ENCODE data around the gene NEGR1. TPM values are rescaled to one million over a fixed set of nuclear protein-coding genes. Genes with fewer than 3 reads are reported as not detected.

NEGR1 gene
- total RNA-seq, 4 donors from 2014 or later, result 34.5 to 58.8 (median 48.5) TPM

DNA sequence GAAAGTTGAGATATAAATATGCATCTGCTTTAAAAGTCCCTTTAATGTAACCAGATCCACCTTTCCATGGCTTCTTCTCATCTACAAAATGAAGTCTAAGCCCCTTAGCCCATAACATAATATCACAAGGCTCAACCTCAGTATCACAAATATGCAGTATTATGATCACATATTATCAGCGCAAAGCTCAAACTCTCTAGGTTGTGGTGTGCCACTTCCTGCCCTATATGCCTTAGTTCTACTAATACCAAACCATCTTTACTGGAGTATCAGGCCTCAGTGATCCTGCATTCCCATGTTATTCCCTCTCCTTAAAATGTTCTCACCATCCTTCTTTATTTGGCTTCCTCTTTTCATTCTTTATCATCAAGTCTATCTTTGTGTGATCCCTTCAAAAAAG lies 301.8 kb downstream of the NEGR1 start:
- Histone ChIP-seq H3K27ac (replicated peaks in 1 of 4) (no peak overlapping the region), H3K36me3 (no peaks in the 10 kb centered on the region), H3K4me1 (no peaks in the 10 kb centered on the region), H3K9me3 (no peaks in the 10 kb centered on the region), H3K27me3 (no peaks in the 10 kb centered on the region), H3K4me3 (no peak overlapping the region)
- WGBS, result 93% methylated on average over 1 of the region's 1 CpG
- no peak for DNase-seq (ENCODE audit: extremely low spot score)
- TF ChIP-seq EP300 (IDR thresholded peaks at IDR 0.05) (no peak), POLR2AphosphoS5 (IDR thresholded peaks at IDR 0.05) (no peak), POLR2A (IDR thresholded peaks at IDR 0.05; ENCODE audit: low read depth) (no peak)
- TF ChIP-seq, protein P1, sequence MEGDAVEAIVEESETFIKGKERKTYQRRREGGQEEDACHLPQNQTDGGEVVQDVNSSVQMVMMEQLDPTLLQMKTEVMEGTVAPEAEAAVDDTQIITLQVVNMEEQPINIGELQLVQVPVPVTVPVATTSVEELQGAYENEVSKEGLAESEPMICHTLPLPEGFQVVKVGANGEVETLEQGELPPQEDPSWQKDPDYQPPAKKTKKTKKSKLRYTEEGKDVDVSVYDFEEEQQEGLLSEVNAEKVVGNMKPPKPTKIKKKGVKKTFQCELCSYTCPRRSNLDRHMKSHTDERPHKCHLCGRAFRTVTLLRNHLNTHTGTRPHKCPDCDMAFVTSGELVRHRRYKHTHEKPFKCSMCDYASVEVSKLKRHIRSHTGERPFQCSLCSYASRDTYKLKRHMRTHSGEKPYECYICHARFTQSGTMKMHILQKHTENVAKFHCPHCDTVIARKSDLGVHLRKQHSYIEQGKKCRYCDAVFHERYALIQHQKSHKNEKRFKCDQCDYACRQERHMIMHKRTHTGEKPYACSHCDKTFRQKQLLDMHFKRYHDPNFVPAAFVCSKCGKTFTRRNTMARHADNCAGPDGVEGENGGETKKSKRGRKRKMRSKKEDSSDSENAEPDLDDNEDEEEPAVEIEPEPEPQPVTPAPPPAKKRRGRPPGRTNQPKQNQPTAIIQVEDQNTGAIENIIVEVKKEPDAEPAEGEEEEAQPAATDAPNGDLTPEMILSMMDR (IDR thresholded peaks at IDR 0.05), result no peak
- intact Hi-C loops (cut with DNase I), result no loop called here

DNA sequence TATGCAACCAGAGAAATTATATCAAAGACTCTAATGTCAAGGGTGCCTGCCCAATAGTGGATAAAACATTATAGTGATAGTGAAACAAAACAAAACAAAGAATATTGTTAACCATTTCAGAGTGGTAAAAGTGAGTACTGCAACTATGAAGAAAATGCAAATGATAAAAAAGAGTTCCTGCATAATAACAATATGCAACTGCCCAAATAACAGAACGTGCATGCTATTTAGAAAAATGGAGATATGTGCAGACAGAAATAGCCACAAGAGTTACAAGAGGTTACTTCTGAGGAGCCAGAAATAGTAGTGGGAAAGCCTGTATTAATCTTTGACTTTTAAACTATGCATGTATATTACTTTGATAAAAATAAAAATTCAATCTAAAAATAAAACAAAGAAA lies 302.5 kb downstream of the NEGR1 start:
- Histone ChIP-seq H3K4me3 (no peak overlapping the region), H3K36me3 (no peaks in the 10 kb centered on the region), H3K27me3 (no peaks in the 10 kb centered on the region), H3K27ac (replicated peaks in 1 of 4) (no peak overlapping the region), H3K4me1 (no peaks in the 10 kb centered on the region), H3K9me3 (no peaks in the 10 kb centered on the region)
- no peak for DNase-seq (ENCODE audit: extremely low spot score)
- TF ChIP-seq POLR2AphosphoS5 (IDR thresholded peaks at IDR 0.05) (no peak), EP300 (IDR thresholded peaks at IDR 0.05) (no peak), POLR2A (IDR thresholded peaks at IDR 0.05; ENCODE audit: low read depth) (no peak)
- TF ChIP-seq, protein P1 (IDR thresholded peaks at IDR 0.05), result no peak
- intact Hi-C loops (cut with DNase I), result no loop called here
- 76% methylated on average over 1 of the region's 1 CpG for WGBS

DNA sequence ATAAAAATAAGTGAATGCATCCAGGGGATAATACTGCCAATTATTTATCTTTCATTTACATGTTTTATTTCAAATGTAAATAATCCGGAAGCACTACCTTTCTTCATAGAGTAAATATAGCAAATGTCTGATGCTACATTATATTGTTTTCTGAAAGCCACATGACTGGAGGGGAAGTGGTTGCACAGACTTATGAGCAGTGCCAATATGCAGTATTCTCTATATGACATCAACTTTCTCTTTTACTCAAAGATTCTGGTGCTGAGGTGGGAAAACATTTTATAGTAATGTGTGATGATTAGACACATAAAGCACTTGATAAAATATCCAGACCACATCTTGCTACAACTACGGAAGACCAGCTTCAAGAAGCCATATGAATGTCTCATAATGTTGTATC lies 314.7 kb downstream of the NEGR1 start:
- Histone ChIP-seq H3K4me3 (no peak overlapping the region), H3K36me3 (no peaks in the 10 kb centered on the region), H3K4me1 (no peaks in the 10 kb centered on the region), H3K9me3 (no peaks in the 10 kb centered on the region), H3K27ac (replicated peaks in 1 of 4) (no peak overlapping the region), H3K27me3 (no peaks in the 10 kb centered on the region)
- no peak for TF ChIP-seq EP300 (IDR thresholded peaks at IDR 0.05)
- TF ChIP-seq, protein P1 (IDR thresholded peaks at IDR 0.05), result no peak
- TF ChIP-seq POLR2AphosphoS5 (IDR thresholded peaks at IDR 0.05), result no peak
- no peak for TF ChIP-seq POLR2A (IDR thresholded peaks at IDR 0.05; ENCODE audit: low read depth)
- 73% methylated on average over 2 of the region's 2 CpGs for WGBS
- DNase-seq (ENCODE audit: extremely low spot score), result no peak
- intact Hi-C loops (cut with DNase I), result no loop called here

DNA sequence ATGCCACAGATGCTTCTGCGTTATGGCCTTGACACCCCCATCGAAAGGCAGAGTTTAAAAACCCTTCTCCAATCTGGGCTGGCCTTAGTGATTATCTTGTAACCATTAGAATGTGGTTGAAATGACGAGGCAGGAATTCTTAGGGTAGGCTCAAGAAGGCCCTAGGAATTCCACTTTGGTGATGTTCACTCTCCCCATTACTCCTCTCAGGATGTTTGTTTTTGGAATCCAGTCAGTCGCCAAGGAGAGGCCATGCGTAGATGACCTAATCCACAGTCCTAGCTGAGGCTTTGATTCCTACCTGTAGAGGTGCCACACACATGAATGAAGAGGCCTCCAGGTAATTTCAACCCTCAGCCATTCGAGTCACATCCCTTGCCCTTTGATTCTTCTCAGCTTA lies 318.2 kb downstream of the NEGR1 start:
- no peaks in the 10 kb centered on the region for H3K9me3 ChIP-seq
- TF ChIP-seq, protein P1 (IDR thresholded peaks at IDR 0.05), result no peak
- TF ChIP-seq POLR2AphosphoS5 (IDR thresholded peaks at IDR 0.05) (no peak), POLR2A (IDR thresholded peaks at IDR 0.05; ENCODE audit: low read depth) (no peak), EP300 (IDR thresholded peaks at IDR 0.05) (no peak)
- DNase-seq (ENCODE audit: extremely low spot score), result no peak
- H3K4me3 ChIP-seq, result no peak overlapping the region
- no peaks in the 10 kb centered on the region for H3K27me3 ChIP-seq
- no peaks in the 10 kb centered on the region for H3K36me3 ChIP-seq
- no peaks in the 10 kb centered on the region for H3K4me1 ChIP-seq
- 97% methylated on average over 6 of the region's 6 CpGs for WGBS
- intact Hi-C loops (cut with DNase I), result no loop called here
- H3K27ac ChIP-seq (replicated peaks in 1 of 4), result no peak overlapping the region

DNA sequence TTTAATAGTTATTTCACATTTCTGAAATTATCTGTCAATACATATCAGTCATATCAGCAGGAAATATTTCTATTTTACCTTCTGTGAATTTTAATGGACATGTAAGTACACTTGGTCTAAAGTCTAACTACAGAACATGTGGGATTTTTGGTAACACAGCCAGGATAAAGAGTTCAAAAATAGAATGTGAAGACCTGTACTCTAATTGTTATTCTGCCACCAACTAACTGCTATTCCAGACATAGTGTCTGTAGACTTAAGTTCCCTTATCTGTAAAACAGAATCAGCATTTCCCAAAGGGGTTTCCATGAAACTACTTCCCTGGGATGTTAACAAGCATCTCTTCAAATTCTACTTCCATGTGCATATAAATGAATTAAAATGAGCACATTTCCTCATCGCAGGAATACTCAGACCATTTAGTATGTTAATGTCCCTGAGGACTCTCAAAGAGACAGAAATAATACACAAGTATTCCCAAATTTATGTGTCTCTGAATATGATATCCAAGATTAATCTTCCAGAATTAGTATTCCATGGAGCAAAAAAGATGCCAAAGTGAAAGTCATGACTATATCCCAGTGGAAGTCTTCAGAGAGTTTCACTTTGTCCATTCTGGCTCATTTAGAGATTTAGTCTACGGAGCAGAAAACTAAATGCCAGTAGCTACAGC lies 325.6 kb downstream of the NEGR1 start:
- no peaks in the 10 kb centered on the region for H3K27me3 ChIP-seq
- no peak for TF ChIP-seq POLR2A (IDR thresholded peaks at IDR 0.05; ENCODE audit: low read depth)
- no peak for TF ChIP-seq EP300 (IDR thresholded peaks at IDR 0.05)
- TF ChIP-seq POLR2AphosphoS5 (IDR thresholded peaks at IDR 0.05), result no peak
- TF ChIP-seq, protein P1 (IDR thresholded peaks at IDR 0.05), result no peak
- peak overlapping the region in 1 of 4 donors; percentile 20 for H3K4me3 ChIP-seq
- 75% methylated on average over 2 of the region's 2 CpGs for WGBS
- H3K27ac ChIP-seq (replicated peaks in 1 of 4), result no peak overlapping the region
- intact Hi-C loops (cut with DNase I), result no loop called here
- no peaks in the 10 kb centered on the region for H3K4me1 ChIP-seq
- DNase-seq (ENCODE audit: extremely low spot score), result no peak
- H3K36me3 ChIP-seq, result no peaks in the 10 kb centered on the region
- no peaks in the 10 kb centered on the region for H3K9me3 ChIP-seq
